Measurements from ENCODE around the gene CRYGS. TPM values are rescaled to one million over a fixed set of nuclear protein-coding genes. Genes with fewer than 3 reads are reported as not detected.

The CRYGS gene
- total RNA-seq, 1 experiment from 2014 or later = 3.2 TPM

DNA sequence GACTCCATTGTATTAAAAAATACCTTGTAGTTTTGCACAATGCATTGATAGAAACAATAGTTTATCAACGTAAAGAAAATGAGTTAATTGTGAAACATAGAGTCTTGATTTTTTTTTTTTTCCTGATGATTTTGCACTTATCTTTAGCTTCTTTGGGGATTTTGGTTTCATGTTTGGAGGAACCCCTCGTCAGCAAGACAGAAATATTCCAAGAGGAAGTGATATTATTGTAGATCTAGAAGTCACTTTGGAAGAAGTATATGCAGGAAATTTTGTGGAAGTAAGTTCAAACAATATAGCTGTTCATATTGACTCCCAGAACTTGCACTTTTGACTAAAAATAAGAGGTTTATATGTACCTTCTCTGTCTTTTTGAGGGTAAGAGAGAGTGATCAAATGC, 33.3 kb upstream of the CRYGS start:
- Mint-ChIP-seq H3K4me3 (ENCODE audit: unreplicated experiment) (no peak overlapping the region), H3K9me3 (ENCODE audit: unreplicated experiment) (no peaks in the 10 kb centered on the region), H3K27me3 (ENCODE audit: insufficient read depth, unreplicated experiment) (no peaks in the 10 kb centered on the region), H3K4me1 (ENCODE audit: low read depth, unreplicated experiment) (no peaks in the 10 kb centered on the region), H3K27ac (ENCODE audit: unreplicated experiment) (no peak overlapping the region), H3K36me3 (ENCODE audit: insufficient read depth, unreplicated experiment) (peaks cover 75% of the 10 kb centered on the region)
- Histone ChIP-seq H3K4me1 (no peaks in the 10 kb centered on the region), H3K36me3 (ENCODE audit: control insufficient read depth, insufficient read depth, low read length) (peaks cover 3% of the 10 kb centered on the region), H3K9me3 (no peaks in the 10 kb centered on the region), H3K27me3 (replicated peaks; ENCODE audit: control insufficient read depth, insufficient read depth, low read length) (no peaks in the 10 kb centered on the region), H3K4me3 (ENCODE audit: low read depth, low read length) (no peak overlapping the region)
- BruUV-seq (replicated peaks) = no TSS peak
- TF ChIP-seq, protein P1, sequence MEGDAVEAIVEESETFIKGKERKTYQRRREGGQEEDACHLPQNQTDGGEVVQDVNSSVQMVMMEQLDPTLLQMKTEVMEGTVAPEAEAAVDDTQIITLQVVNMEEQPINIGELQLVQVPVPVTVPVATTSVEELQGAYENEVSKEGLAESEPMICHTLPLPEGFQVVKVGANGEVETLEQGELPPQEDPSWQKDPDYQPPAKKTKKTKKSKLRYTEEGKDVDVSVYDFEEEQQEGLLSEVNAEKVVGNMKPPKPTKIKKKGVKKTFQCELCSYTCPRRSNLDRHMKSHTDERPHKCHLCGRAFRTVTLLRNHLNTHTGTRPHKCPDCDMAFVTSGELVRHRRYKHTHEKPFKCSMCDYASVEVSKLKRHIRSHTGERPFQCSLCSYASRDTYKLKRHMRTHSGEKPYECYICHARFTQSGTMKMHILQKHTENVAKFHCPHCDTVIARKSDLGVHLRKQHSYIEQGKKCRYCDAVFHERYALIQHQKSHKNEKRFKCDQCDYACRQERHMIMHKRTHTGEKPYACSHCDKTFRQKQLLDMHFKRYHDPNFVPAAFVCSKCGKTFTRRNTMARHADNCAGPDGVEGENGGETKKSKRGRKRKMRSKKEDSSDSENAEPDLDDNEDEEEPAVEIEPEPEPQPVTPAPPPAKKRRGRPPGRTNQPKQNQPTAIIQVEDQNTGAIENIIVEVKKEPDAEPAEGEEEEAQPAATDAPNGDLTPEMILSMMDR (IDR thresholded peaks at IDR 0.05; ENCODE audit: insufficient read depth in 1 of 2, low read depth in 1 of 2, low read length in 1 of 2, severe bottlenecking in 1 of 2, unreplicated experiment in 1 of 2) = no peak
- no peak for DNase-seq
- ChIA-PET POLR2A (no interaction called here), CTCF (interaction anchor here (0.7 kb wide), 1 partner anchor 644 kb away, joined by 3 read pairs; no protein-coding TSS in a partner anchor)
- intact Hi-C loops (cut with micrococcal nuclease; ENCODE audit: unreplicated experiment) = no loop called here

DNA sequence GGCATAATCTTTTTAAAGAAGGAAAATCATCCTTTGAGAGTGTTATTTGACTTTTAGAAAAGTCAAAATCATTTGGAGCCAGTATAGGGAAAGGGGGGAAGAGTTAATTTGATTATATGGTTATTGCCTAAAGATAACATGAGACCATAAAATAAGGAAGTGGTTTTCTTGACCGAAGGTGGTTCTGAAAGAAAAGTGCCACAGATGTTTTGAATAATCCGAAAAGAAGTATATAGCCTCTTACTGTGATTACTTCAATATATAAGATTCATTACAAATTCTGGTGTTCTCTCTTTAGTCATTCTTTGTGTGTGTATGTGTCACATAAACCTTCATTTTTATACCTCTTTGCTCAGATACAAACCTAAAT, 27.4 kb upstream of the CRYGS start:
- POLR2A ChIA-PET = no interaction called here
- peak overlapping the region; percentile 97 for H3K27ac Mint-ChIP-seq (ENCODE audit: unreplicated experiment)
- DNase-seq = no peak
- no peaks in the 10 kb centered on the region; the same call in 1 of the 2 replicates for H3K36me3 ChIP-seq (ENCODE audit: control insufficient read depth, insufficient read depth, low read length)
- H3K4me1 ChIP-seq = 0 out of 2 replicates have a peak, but pooled peaks cover 3% of the 10 kb centered on the region
- H3K4me1 Mint-ChIP-seq (ENCODE audit: low read depth, unreplicated experiment) = peaks cover 25% of the 10 kb centered on the region
- intact Hi-C loops (cut with micrococcal nuclease; ENCODE audit: unreplicated experiment) = loop anchor here (2.0 kb wide), 1 partner anchor 17 kb away; no protein-coding TSS in a partner anchor
- peak overlapping the region; percentile 84 for H3K4me3 ChIP-seq (ENCODE audit: low read depth, low read length)
- H3K4me3 Mint-ChIP-seq (ENCODE audit: unreplicated experiment) = peak overlapping the region; percentile 100
- BruUV-seq (replicated peaks) = no TSS peak
- TF ChIP-seq, protein P1 (IDR thresholded peaks at IDR 0.05; ENCODE audit: insufficient read depth in 1 of 2, low read depth in 1 of 2, low read length in 1 of 2, severe bottlenecking in 1 of 2, unreplicated experiment in 1 of 2) = no peak
- H3K27me3 Mint-ChIP-seq (ENCODE audit: insufficient read depth, unreplicated experiment) = no peaks in the 10 kb centered on the region
- peaks cover 59% of the 10 kb centered on the region for H3K36me3 Mint-ChIP-seq (ENCODE audit: insufficient read depth, unreplicated experiment)
- CTCF ChIA-PET = no interaction called here
- no peaks in the 10 kb centered on the region for H3K9me3 Mint-ChIP-seq (ENCODE audit: unreplicated experiment)
- no peaks in the 10 kb centered on the region for H3K27me3 ChIP-seq (replicated peaks; ENCODE audit: control insufficient read depth, insufficient read depth, low read length)
- no peaks in the 10 kb centered on the region for H3K9me3 ChIP-seq

DNA sequence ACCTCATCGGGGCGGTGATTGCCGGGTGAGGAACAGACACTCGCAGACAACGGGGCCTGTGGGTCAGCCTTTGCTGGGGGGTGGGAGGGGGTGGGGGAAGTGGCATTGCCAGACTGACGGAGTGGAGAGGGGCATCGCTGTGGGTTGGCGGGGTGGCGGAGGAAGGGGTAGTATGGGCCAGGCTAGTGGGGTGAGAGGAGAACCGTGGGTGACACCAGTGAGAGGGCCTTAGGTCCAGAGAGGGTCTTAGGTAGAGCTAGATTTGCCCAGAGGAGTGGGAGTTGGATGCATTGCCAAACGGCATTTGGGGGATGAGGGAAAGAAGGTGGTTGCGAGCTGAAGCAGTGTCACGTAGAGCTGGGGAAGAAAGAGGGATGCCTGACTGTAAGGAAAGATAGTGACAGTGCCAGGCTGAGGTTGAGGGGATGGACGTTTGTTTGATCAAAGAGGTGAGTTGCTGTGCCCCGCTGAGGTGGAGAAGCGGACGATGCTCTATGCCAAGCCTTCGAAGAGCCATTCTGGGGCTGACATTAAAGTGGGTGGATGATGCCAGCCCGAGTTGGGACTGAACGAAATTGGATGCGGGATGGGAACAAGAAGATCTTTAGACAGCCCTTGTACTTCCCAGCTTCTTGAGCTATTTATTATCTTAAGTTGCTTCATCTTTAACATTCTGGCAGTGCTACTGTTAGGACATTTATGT, 26.9 kb upstream of the CRYGS start:
- TF ChIP-seq, protein P1 (IDR thresholded peaks at IDR 0.05; ENCODE audit: insufficient read depth in 1 of 2, low read depth in 1 of 2, low read length in 1 of 2, severe bottlenecking in 1 of 2, unreplicated experiment in 1 of 2) = no peak
- Mint-ChIP-seq H3K9me3 (ENCODE audit: unreplicated experiment) (no peaks in the 10 kb centered on the region), H3K27me3 (ENCODE audit: insufficient read depth, unreplicated experiment) (no peaks in the 10 kb centered on the region), H3K4me3 (ENCODE audit: unreplicated experiment) (peak overlapping the region; percentile 100), H3K4me1 (ENCODE audit: low read depth, unreplicated experiment) (peaks cover 25% of the 10 kb centered on the region), H3K36me3 (ENCODE audit: insufficient read depth, unreplicated experiment) (peaks cover 56% of the 10 kb centered on the region), H3K27ac (ENCODE audit: unreplicated experiment) (peak overlapping the region; percentile 97)
- TSS peak; percentile 20 for BruUV-seq (replicated peaks)
- 0 out of 2 replicates have a peak, but pooled peaks cover 3% of the 10 kb centered on the region for H3K4me1 ChIP-seq
- ChIA-PET POLR2A (interaction anchor here (0.6 to 1.7 kb wide), 11 partner anchors 13 to 633 kb away, joined by 3 to 17 read pairs (median 5); partner anchors contain the start of genes EIF4A2 and TRA2B), CTCF (interaction anchor here (0.6 to 1.6 kb wide), 3 partner anchors 30 to 44 kb away, joined by 3 to 5 read pairs (median 5); no protein-coding TSS in a partner anchor)
- intact Hi-C loops (cut with micrococcal nuclease; ENCODE audit: unreplicated experiment) = loop anchor here (1.0 to 2.0 kb wide), 3 partner anchors 18 to 182 kb away; no protein-coding TSS in a partner anchor
- H3K4me3 ChIP-seq (ENCODE audit: low read depth, low read length) = peak overlapping the region; percentile 84
- no peaks in the 10 kb centered on the region for H3K27me3 ChIP-seq (replicated peaks; ENCODE audit: control insufficient read depth, insufficient read depth, low read length)
- H3K36me3 ChIP-seq (ENCODE audit: control insufficient read depth, insufficient read depth, low read length) = no peaks in the 10 kb centered on the region; the same call in 1 of the 2 replicates
- no peaks in the 10 kb centered on the region for H3K9me3 ChIP-seq
- no peak for DNase-seq
